ENCODE results near the gene METTL25. TPM values are rescaled to one million over a fixed set of nuclear protein-coding genes. Genes with fewer than 3 reads are reported as not detected.

The METTL25 gene
- total and polyA plus RNA-seq, 2 experiments from 2014 or later, result 7.6 to 14.3 TPM

- TF ChIP-seq, protein P1, sequence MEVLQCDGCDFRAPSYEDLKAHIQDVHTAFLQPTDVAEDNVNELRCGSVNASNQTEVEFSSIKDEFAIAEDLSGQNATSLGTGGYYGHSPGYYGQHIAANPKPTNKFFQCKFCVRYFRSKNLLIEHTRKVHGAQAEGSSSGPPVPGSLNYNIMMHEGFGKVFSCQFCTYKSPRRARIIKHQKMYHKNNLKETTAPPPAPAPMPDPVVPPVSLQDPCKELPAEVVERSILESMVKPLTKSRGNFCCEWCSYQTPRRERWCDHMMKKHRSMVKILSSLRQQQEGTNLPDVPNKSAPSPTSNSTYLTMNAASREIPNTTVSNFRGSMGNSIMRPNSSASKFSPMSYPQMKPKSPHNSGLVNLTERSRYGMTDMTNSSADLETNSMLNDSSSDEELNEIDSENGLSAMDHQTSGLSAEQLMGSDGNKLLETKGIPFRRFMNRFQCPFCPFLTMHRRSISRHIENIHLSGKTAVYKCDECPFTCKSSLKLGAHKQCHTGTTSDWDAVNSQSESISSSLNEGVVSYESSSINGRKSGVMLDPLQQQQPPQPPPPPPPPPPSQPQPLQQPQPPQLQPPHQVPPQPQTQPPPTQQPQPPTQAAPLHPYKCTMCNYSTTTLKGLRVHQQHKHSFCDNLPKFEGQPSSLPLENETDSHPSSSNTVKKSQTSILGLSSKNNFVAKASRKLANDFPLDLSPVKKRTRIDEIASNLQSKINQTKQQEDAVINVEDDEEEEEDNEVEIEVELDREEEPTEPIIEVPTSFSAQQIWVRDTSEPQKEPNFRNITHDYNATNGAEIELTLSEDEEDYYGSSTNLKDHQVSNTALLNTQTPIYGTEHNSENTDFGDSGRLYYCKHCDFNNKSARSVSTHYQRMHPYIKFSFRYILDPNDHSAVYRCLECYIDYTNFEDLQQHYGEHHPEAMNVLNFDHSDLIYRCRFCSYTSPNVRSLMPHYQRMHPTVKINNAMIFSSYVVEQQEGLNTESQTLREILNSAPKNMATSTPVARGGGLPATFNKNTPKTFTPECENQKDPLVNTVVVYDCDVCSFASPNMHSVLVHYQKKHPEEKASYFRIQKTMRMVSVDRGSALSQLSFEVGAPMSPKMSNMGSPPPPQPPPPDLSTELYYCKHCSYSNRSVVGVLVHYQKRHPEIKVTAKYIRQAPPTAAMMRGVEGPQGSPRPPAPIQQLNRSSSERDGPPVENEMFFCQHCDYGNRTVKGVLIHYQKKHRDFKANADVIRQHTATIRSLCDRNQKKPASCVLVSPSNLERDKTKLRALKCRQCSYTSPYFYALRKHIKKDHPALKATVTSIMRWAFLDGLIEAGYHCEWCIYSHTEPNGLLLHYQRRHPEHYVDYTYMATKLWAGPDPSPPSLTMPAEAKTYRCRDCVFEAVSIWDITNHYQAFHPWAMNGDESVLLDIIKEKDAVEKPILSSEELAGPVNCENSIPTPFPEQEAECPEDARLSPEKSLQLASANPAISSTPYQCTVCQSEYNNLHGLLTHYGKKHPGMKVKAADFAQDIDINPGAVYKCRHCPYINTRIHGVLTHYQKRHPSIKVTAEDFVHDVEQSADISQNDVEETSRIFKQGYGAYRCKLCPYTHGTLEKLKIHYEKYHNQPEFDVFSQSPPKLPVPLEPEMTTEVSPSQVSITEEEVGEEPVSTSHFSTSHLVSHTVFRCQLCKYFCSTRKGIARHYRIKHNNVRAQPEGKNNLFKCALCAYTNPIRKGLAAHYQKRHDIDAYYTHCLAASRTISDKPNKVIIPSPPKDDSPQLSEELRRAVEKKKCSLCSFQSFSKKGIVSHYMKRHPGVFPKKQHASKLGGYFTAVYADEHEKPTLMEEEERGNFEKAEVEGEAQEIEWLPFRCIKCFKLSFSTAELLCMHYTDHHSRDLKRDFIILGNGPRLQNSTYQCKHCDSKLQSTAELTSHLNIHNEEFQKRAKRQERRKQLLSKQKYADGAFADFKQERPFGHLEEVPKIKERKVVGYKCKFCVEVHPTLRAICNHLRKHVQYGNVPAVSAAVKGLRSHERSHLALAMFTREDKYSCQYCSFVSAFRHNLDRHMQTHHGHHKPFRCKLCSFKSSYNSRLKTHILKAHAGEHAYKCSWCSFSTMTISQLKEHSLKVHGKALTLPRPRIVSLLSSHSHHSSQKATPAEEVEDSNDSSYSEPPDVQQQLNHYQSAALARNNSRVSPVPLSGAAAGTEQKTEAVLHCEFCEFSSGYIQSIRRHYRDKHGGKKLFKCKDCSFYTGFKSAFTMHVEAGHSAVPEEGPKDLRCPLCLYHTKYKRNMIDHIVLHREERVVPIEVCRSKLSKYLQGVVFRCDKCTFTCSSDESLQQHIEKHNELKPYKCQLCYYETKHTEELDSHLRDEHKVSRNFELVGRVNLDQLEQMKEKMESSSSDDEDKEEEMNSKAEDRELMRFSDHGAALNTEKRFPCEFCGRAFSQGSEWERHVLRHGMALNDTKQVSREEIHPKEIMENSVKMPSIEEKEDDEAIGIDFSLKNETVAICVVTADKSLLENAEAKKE (CRISPR knock-in tag; IDR thresholded peaks at IDR 0.05), result no peak
- TF ChIP-seq EZH2phosphoT487 (IDR thresholded peaks at IDR 0.05; ENCODE audit: unreplicated experiment) (no peak), POLR2AphosphoS5 (IDR thresholded peaks at IDR 0.05; ENCODE audit: low read depth) (no peak)
Measured at GRCh38 chr12:82514880-82515279, 156.6 kb downstream of the METTL25 start (continued).

GRCh38 chr12:82515652-82516051 is 157.3 kb downstream of the METTL25 start:
- Histone ChIP-seq H2AFZ (no peak overlapping the region), H3F3A (replicated peaks; ENCODE audit: low read depth) (no peaks in the 10 kb centered on the region), H3K4me2 (no peak overlapping the region), H3K4me1 (ENCODE audit: insufficient read depth) (no peaks in the 10 kb centered on the region), H3K9me2 (ENCODE audit: insufficient read depth) (no peaks in the 10 kb centered on the region), H4K20me1 (replicated peaks; ENCODE audit: insufficient read depth) (no peaks in the 10 kb centered on the region), H3K79me2 (replicated peaks; ENCODE audit: insufficient read depth) (no peaks in the 10 kb centered on the region), H3K27me3 (ENCODE audit: insufficient read depth) (no peaks in the 10 kb centered on the region), H3K4me3 (no peak overlapping the region), H3K27ac (ENCODE audit: low read depth) (no peak overlapping the region), H3K36me3 (ENCODE audit: insufficient read depth) (no peaks in the 10 kb centered on the region)
- Mint-ChIP-seq H3K36me3 (ENCODE audit: low read depth) (no peaks in the 10 kb centered on the region), H3K9me3 (no peaks in the 10 kb centered on the region), H3K4me3 (no peak overlapping the region), H3K27me3 (ENCODE audit: insufficient read depth, low read depth, poor library complexity) (no peaks in the 10 kb centered on the region), H3K4me1 (no peaks in the 10 kb centered on the region), H3K27ac (no peak overlapping the region)
- ATAC-seq (no peak), DNase-seq (ENCODE audit: low spot score) (no peak)
- TF ChIP-seq CREB1 (CRISPR knock-in tag; IDR thresholded peaks at IDR 0.05; ENCODE audit: low read depth) (no peak), EZH2phosphoT487 (IDR thresholded peaks at IDR 0.05; ENCODE audit: unreplicated experiment) (no peak), ZNF331 (CRISPR knock-in tag; IDR thresholded peaks at IDR 0.05; ENCODE audit: low read depth) (no peak), EZH2 (IDR thresholded peaks at IDR 0.05; ENCODE audit: low read depth, unreplicated experiment) (no peak), NANOG (IDR thresholded peaks at IDR 0.05; ENCODE audit: borderline replicate concordance) (no peak), POLR2AphosphoS5 (IDR thresholded peaks at IDR 0.05; ENCODE audit: low read depth) (no peak), JUNB (IDR thresholded peaks at IDR 0.05; ENCODE audit: unreplicated experiment) (no peak), ZNF114 (CRISPR knock-in tag; IDR thresholded peaks at IDR 0.05) (no peak)
- TF ChIP-seq, protein P2, sequence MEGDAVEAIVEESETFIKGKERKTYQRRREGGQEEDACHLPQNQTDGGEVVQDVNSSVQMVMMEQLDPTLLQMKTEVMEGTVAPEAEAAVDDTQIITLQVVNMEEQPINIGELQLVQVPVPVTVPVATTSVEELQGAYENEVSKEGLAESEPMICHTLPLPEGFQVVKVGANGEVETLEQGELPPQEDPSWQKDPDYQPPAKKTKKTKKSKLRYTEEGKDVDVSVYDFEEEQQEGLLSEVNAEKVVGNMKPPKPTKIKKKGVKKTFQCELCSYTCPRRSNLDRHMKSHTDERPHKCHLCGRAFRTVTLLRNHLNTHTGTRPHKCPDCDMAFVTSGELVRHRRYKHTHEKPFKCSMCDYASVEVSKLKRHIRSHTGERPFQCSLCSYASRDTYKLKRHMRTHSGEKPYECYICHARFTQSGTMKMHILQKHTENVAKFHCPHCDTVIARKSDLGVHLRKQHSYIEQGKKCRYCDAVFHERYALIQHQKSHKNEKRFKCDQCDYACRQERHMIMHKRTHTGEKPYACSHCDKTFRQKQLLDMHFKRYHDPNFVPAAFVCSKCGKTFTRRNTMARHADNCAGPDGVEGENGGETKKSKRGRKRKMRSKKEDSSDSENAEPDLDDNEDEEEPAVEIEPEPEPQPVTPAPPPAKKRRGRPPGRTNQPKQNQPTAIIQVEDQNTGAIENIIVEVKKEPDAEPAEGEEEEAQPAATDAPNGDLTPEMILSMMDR (conservative IDR thresholded peaks at IDR 0.05; ENCODE audit: low read depth in 2 of 2), result no peak
- TF ChIP-seq, protein P3, sequence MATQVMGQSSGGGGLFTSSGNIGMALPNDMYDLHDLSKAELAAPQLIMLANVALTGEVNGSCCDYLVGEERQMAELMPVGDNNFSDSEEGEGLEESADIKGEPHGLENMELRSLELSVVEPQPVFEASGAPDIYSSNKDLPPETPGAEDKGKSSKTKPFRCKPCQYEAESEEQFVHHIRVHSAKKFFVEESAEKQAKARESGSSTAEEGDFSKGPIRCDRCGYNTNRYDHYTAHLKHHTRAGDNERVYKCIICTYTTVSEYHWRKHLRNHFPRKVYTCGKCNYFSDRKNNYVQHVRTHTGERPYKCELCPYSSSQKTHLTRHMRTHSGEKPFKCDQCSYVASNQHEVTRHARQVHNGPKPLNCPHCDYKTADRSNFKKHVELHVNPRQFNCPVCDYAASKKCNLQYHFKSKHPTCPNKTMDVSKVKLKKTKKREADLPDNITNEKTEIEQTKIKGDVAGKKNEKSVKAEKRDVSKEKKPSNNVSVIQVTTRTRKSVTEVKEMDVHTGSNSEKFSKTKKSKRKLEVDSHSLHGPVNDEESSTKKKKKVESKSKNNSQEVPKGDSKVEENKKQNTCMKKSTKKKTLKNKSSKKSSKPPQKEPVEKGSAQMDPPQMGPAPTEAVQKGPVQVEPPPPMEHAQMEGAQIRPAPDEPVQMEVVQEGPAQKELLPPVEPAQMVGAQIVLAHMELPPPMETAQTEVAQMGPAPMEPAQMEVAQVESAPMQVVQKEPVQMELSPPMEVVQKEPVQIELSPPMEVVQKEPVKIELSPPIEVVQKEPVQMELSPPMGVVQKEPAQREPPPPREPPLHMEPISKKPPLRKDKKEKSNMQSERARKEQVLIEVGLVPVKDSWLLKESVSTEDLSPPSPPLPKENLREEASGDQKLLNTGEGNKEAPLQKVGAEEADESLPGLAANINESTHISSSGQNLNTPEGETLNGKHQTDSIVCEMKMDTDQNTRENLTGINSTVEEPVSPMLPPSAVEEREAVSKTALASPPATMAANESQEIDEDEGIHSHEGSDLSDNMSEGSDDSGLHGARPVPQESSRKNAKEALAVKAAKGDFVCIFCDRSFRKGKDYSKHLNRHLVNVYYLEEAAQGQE (IDR thresholded peaks at IDR 0.05; ENCODE audit: unreplicated experiment), result no peak
- TF ChIP-seq, protein P4, sequence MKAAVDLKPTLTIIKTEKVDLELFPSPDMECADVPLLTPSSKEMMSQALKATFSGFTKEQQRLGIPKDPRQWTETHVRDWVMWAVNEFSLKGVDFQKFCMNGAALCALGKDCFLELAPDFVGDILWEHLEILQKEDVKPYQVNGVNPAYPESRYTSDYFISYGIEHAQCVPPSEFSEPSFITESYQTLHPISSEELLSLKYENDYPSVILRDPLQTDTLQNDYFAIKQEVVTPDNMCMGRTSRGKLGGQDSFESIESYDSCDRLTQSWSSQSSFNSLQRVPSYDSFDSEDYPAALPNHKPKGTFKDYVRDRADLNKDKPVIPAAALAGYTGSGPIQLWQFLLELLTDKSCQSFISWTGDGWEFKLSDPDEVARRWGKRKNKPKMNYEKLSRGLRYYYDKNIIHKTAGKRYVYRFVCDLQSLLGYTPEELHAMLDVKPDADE (IDR thresholded peaks at IDR 0.05), result no peak
